Peyer's patch (tissue), 4 donors: ENCODE results near the gene EAF1. TPM values are rescaled to one million over a fixed set of nuclear protein-coding genes. Genes with fewer than 3 reads are reported as not detected.
"Not testable (repeated sequence)": the region's sequence is repeated elsewhere in the genome, so short reads cannot be mapped to it uniquely, and the experiment has no call there.

Experiments
- DNase-seq, 3 donors: peaks; one replicate each; pipeline ENCODE4 v3.0.0-alpha.2; 2017 to 2019
- H3K27ac ChIP-seq, 4 donors: fragments of 200-600 bp; sonication (generic); one replicate each; pipeline ENCODE4 v1.5.1; 2016 to 2019
- H3K27me3 ChIP-seq, 2 donors: fragments of 200-600 bp; sonication (generic); one replicate each; pipeline ENCODE4 v1.5.1; 2019
- H3K36me3 ChIP-seq, 3 donors: fragments of 200-600 bp; sonication (generic); one replicate each; pipeline ENCODE4 v1.5.1; 2016 to 2019
- H3K4me1 ChIP-seq, 4 donors: fragments of 200-600 bp; sonication (generic); one replicate each; pipeline ENCODE4 v1.5.1; 2016 to 2019
- H3K4me3 ChIP-seq, 4 donors: fragments of 200-600 bp; sonication (generic); 1 replicate in 3 of 4; 2 replicates in 1 of 4; pipeline ENCODE4 v1.5.1; 2016 to 2019; ENCODE audit warnings: mild to moderate bottlenecking in 1 of 4
- H3K9me3 ChIP-seq, 4 donors: fragments of 200-600 bp; sonication (generic); one replicate each; pipeline ENCODE4 v1.5.1; 2016 to 2019; ENCODE audit warnings: mild to moderate bottlenecking in 1 of 4
- POLR2A ChIP-seq, 2 donors: fragments of 450-650 bp; IDR thresholded peaks; one replicate each; pipeline ENCODE4 v1.5.1; 2017; ENCODE audit warnings: antibody characterized with exemption in 2 of 2, mild to moderate bottlenecking in 2 of 2, moderate library complexity in 2 of 2
- total RNA-seq, 4 donors: library from RNA; depleted of rRNA; stranded (reverse); fragments of >200 nt; gene quantifications; one replicate each; pipeline ENCODE4 v1.1.0, GENCODE V29; 2016
- TF ChIP-seq, protein P1 (sequence below), 6 experiments: fragments of 450-650 bp in 4 of 6; fragments of 200-600 bp in 2 of 6; sonication (generic) in 1 of 6; IDR thresholded peaks; one replicate each; pipeline ENCODE4 v1.5.1; 2017 to 2019; ENCODE audit warnings: antibody characterized with exemption in 6 of 6, mild to moderate bottlenecking in 3 of 6, moderate library complexity in 1 of 6

EAF1 gene
- total RNA-seq, 4 donors from 2014 or later, result 27.1 to 45.4 (median 33.0) TPM

DNA sequence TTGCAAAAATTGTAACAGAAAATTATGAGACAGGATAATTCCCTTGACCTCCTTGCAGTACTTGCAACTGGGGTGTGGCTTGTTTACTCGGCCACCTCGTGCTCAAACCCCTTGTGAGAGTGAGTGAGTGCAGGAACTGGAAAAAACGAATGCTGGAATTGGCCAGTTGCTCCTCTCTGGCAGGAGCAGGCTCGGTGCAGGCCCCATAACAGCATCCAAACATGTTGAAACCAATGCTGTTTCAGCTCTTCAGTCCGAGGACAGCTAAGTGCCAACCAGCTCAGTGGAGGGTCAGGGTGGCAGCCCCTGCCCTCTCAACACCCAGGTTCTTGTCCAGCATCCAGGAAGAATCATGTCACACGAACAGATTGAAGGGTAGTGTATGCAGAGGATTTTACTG is 36.9 kb upstream of the EAF1 start:
- Histone ChIP-seq H3K9me3 (no peaks in the 10 kb centered on the region), H3K4me1 (no peaks in the 10 kb centered on the region), H3K27me3 (no peaks in the 10 kb centered on the region), H3K4me3 (no peak overlapping the region), H3K27ac (no peak overlapping the region), H3K36me3 (no peaks in the 10 kb centered on the region)
- no peak for TF ChIP-seq POLR2A (IDR thresholded peaks at IDR 0.05)
- TF ChIP-seq, protein P1, sequence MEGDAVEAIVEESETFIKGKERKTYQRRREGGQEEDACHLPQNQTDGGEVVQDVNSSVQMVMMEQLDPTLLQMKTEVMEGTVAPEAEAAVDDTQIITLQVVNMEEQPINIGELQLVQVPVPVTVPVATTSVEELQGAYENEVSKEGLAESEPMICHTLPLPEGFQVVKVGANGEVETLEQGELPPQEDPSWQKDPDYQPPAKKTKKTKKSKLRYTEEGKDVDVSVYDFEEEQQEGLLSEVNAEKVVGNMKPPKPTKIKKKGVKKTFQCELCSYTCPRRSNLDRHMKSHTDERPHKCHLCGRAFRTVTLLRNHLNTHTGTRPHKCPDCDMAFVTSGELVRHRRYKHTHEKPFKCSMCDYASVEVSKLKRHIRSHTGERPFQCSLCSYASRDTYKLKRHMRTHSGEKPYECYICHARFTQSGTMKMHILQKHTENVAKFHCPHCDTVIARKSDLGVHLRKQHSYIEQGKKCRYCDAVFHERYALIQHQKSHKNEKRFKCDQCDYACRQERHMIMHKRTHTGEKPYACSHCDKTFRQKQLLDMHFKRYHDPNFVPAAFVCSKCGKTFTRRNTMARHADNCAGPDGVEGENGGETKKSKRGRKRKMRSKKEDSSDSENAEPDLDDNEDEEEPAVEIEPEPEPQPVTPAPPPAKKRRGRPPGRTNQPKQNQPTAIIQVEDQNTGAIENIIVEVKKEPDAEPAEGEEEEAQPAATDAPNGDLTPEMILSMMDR (IDR thresholded peaks at IDR 0.05), result no peak
- no peak for DNase-seq

- Histone ChIP-seq H3K36me3 (no peaks in the 10 kb centered on the region), H3K27ac (no peak overlapping the region), H3K9me3 (no peaks in the 10 kb centered on the region), H3K4me1 (no peaks in the 10 kb centered on the region), H3K4me3 (no peak overlapping the region), H3K27me3 (no peaks in the 10 kb centered on the region)
- no peak for TF ChIP-seq POLR2A (IDR thresholded peaks at IDR 0.05)
- TF ChIP-seq, protein P1 (IDR thresholded peaks at IDR 0.05), result no peak
- no peak for DNase-seq
Observed at GRCh38 chr3:15391007-15391406, 36.4 kb upstream of the EAF1 start.

DNA sequence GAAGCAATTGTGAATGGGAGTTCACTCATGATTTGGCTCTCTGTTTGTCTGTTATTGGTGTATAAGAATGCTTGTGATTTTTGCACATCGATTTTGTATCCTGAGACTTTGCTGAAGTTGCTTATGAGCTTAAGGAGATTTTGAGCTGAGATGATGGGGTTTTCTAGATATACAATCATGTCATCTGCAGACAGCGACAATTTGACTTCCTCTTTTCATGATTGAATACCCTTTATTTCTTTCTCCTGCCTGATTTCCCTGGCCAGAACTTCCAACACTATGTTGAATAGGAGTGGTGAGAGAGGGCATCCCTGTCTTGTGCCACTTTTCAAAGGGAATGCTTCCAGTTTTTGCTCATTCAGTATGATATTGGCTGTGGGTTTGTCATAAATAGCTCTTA is 34.1 kb upstream of the EAF1 start:
- H3K9me3 ChIP-seq, H3K4me3 ChIP-seq, DNase-seq, H3K27ac ChIP-seq, H3K36me3 ChIP-seq, H3K27me3 ChIP-seq, H3K4me1 ChIP-seq: not testable (repeated sequence)

- not testable (repeated sequence) for H3K9me3 ChIP-seq, H3K27ac ChIP-seq, H3K4me3 ChIP-seq, H3K36me3 ChIP-seq, H3K27me3 ChIP-seq, H3K4me1 ChIP-seq, DNase-seq
- TF ChIP-seq, protein P1 (IDR thresholded peaks at IDR 0.05), result peak in 4 of 6 experiments; percentile 14 to 57 (median 41)
Observed at GRCh38 chr3:15398731-15399133, 28.7 kb upstream of the EAF1 start.

DNA sequence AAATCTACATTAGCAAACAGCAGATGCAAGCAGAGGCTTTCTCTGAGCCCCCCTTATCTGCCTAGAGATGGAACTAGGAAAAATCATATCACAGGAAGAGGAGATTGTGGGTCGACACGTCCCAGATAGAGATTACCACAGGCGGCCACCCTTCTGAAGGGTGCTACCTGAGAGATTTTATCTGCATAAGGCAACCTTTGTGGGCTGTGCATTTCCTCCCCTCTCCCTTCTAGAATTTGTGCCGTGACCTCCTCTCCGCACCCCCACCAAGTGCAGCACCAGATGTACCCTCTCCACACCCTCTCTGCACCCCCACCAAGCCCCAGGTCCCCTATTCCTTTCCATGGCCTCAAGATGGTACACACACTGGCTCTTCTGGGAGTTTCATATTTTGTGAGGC is 27.4 kb upstream of the EAF1 start:
- DNase-seq, result no peak
- no peaks in the 10 kb centered on the region for H3K36me3 ChIP-seq
- no peaks in the 10 kb centered on the region for H3K4me1 ChIP-seq
- no peaks in the 10 kb centered on the region for H3K9me3 ChIP-seq
- H3K27ac ChIP-seq, result no peak overlapping the region
- TF ChIP-seq, protein P1 (IDR thresholded peaks at IDR 0.05), result no peak
- H3K4me3 ChIP-seq, result no peak overlapping the region
- no peaks in the 10 kb centered on the region for H3K27me3 ChIP-seq

DNA sequence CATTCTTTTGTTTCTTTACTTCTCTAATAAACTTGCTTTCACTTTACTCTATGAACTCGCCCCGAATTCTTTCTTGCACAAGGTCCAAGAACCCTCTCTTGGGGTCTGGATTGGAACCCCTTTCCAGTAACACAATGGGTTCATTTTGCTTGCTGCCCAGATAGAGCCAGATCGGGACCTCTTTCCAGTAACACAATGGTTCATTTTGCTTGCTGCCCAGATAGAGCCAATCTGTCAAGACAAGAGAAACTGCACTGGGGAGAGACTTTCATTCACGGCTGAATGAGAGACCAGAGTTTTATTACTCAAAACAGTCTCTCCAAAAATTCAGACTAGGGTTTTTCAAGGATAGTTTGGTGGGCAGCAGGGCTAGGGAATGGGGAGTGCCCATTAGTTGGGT is 25.5 kb upstream of the EAF1 start:
- no peaks in the 10 kb centered on the region for H3K9me3 ChIP-seq
- no peak for TF ChIP-seq POLR2A (IDR thresholded peaks at IDR 0.05)
- TF ChIP-seq, protein P1 (IDR thresholded peaks at IDR 0.05), result no peak
- H3K27ac ChIP-seq, result no peak overlapping the region
- H3K4me1 ChIP-seq, result no peaks in the 10 kb centered on the region
- H3K27me3 ChIP-seq, result no peaks in the 10 kb centered on the region
- DNase-seq, result no peak
- no peak overlapping the region for H3K4me3 ChIP-seq
- H3K36me3 ChIP-seq, result no peaks in the 10 kb centered on the region
